GM18499 (cell line): Measurements from ENCODE around the gene ANKRD28.

Experiments
- ATAC-seq: cut with Tn5 transposase; IDR thresholded peaks from one replicate; pipeline ENCODE4 v1.9.1; 2021; ENCODE audit warnings: moderate number of reproducible peaks; ENCODE audit not compliant: insufficient read depth, unreplicated experiment

The ANKRD28 gene

DNA sequence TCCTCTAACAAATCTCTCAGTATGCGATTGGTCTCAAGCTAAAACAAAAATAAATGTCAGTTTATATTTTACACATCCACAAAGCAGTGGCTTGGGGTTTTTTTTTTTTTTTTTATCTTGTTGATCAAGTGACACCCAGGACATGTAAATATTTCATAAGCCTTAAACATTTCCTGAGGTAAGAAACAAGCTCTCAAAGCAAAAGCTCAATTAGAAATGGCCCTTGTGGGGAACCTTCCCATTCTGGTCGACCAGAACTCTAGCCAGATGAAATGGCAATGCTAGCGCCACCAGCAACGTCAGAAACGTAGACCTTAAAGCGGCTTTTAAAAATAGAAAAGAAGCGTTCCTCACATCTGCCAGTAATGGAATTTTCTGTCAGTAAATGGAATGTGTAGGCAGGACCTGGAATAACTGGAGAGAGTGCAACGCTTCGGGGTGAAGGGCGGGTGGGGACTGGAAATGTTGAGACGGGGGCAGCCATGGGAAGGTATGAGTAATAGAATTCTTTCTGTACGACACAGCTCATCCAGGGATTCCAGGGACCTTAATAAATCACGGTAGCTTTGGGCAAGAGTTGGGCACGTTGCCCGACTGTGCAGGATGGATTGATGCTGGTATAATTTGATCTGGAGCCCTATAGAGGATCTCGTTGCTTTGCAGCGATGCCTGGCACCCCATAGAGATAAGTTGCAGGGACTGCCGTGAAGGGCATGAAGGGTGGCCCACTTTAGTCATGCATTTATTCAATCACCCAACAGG is 151.9 kb downstream of the ANKRD28 start:
- no peak for ATAC-seq

- ATAC-seq = no peak
Observed at GRCh38 chr3:15645246-15645645, 152.5 kb downstream of the ANKRD28 start.

DNA sequence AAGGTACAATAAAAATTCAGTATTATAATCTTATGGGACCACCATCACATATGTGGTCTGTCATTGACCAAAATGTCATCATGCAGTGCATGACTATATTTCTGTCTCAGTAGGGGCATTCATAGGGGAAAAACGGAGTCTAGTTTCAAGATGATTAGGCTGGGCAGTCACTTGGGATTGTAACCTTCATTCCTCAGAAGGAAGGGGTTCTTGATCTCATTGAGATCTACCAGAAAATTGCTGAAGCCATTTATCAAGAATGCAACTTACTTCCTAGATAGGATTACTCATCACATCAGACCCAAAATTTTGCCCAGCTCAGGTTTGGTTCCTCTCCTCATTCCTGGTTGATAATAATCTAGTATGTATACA is 158.9 kb downstream of the ANKRD28 start:
- no peak for ATAC-seq

DNA sequence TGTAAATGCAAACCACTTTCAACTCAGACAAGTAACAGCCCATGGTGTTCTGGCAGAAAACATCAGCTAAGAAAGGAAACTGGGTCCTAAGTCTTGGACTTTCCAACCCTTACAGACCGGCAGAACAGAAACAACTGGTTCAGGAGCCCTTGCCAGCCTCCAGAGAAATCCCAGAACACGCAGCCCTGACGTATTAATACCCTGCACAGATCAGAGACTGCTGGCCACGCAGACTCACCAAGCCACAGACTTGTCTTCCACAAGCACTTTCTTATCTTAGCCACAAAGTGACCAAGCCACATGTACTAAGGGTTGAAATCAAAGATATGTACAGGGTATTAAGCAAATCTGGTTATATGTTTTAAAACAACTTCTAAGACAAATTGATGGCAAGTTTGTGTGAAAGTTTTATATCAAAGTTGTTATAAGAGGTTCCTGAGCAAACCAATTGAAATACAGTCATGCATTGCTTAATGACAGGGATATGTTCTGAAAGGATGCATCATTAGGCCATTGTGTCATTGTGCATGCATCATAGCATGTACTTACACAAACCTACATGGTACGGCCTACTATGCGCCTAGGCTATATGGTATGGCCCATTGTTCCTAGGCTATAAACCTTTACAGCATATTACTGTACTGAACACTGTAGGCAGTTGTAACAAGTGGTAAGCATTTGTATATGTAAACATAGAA is 159.4 kb downstream of the ANKRD28 start:
- ATAC-seq = no peak

GRCh38 chr3:15637131-15637951 is 160.4 kb downstream of the ANKRD28 start:
- ATAC-seq = no peak

DNA sequence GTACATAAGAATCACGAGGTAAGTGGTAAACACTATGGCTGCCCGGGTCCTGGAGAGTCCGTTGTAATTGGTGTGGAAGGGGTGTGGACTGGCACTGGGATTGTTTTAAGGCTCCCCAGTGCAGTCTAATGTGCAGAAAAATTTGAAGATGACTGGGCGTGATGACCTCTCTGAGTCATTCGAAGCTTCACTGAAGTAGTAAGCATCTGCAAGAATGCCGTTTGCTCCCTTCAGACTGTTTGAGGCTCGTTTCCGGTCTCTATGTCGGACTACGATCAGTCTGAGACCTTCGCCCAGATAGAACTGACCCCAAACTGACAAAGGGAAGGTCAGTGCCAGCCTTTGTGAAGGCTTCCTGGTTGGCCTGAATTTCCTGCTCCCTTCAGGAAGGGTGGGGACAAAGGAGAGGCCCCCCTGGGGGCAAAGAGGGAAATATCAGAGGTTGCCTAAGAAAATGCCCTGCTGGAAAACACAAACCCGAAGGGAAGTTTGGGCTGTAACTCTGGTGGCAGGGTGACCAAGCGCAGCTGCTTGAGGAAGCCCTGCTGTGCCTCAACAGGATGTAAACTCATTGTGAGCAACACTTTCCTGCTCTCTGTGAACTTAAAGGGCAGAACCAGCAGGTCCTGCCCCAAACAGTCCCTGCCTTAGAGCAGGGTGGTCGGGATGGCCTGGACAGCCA is 161.6 kb downstream of the ANKRD28 start:
- no peak for ATAC-seq

GRCh38 chr3:15635121-15635661 is 162.6 kb downstream of the ANKRD28 start:
- no peak for ATAC-seq

- ATAC-seq = no peak
Observed at GRCh38 chr3:15634671-15635070, 163.1 kb downstream of the ANKRD28 start.

- no peak for ATAC-seq
Observed at GRCh38 chr3:15633766-15634598, 163.8 kb downstream of the ANKRD28 start.

- ATAC-seq = no peak
Observed at GRCh38 chr3:15633159-15633558, 164.6 kb downstream of the ANKRD28 start.

DNA sequence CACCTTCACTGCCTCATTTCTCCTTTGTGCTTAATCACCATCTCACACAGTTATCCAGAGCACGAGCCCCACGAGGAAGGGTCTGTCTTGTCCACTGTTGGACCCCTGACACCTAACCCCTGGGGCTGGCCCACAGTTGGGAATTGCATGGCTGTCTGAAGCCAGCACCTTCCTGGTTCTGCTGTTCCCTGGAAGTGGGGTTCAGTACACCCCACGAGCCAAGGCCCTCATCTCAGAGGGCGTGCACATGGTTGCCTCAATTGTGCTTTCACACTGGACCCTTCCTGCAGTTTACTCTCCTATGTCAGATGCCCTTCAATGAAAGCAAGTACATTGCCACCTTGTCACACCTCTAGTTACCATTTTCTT is 165.6 kb downstream of the ANKRD28 start:
- ATAC-seq = no peak

DNA sequence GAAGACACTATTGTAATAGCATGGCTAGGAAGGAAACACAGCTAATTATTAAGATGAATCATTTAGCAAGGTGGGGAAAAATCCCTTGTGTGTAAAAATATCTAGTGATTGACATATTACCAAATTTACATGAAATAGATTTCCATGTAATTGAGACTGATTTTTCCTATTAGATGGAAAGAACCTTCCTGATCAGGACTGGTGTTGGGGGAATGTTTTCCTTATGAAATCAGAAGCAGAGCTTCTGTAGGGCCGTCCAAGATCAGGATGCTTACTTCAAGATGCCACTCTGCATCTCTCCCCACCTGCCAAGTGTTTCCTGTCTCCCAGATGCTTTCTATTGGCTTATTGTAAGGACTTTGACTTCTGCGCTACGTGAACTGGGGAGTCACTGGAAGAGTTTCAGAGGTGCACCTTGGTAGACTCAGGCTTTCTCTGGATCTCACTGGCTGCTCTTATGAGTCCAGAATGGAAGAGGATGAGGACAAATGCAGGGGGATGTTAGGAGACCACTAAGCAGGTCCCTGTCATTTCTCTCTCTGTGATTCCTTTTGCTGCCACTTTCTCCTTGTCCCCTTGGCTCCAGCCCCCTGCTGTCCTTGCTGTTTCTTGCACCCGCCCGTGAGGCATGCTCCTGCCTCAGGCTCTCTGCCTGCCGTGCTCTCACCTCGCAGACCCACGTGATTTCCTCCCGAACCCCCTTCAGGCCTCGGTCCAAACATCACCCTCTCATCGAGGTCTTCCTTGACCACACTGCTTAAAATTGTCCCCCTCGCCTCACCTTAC is 166.2 kb downstream of the ANKRD28 start:
- ATAC-seq = no peak

DNA sequence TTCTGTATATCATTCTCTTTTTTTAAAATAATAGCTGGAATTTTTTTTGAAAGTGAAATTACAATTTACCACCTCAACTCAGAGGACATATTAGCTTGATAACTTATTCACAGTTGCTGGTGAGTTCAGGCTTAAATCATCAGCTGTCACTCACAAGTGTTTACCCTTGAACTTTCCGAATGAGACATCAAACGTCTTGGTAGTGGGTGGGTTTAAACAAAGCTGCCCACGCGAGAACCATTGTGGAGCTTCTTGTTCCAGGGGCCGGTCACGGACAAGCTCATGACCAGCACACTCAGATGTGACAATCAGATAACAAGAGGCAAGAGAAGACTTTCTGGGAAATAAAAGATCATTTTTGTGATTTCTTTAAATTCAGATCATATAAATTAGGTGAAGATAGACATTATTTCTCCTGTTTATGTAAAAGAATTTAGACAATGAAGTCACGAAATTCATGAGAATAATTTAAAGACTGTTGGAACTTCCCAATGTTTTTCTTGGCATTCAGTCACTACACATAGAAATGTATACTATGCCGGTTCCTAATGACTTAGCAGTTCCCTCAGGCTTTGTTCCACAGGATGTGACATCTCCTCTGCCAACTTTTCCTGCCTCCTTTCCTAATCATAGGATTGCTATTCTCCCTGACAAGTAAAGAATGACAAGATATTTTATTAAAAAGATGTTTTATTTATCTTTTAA is 167.0 kb downstream of the ANKRD28 start:
- ATAC-seq = no peak

- peak; percentile 92 for ATAC-seq
Observed at GRCh38 chr3:15629860-15630597, 167.8 kb downstream of the ANKRD28 start.

DNA sequence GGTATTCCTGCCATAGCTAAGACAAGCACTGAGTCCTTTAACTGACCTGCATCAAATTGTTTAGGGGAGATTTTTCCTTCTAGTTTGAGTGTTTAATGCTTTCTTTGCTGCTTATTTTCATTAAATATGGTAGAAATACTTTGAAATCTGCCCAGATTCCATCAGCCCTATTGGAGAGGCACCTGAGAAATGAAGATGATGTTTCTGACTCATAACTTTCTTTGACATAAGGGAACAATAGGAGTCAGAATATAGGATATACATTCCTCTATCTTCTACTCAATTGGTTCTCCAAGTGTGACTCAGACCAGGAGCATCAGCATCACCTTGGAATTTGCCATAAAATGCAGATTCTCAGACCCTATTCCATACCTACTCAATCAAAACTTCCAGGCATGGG is 168.8 kb downstream of the ANKRD28 start:
- no peak for ATAC-seq

- no peak for ATAC-seq
Observed at GRCh38 chr3:15623535-15624440, 174.0 kb downstream of the ANKRD28 start.
